A549 (cell line): ENCODE results near the gene RGS10. TPM values are rescaled to one million over a fixed set of nuclear protein-coding genes. Genes with fewer than 3 reads are reported as not detected.

ENCODE experiments used
- ATAC-seq, 2 experiments: fragments of 200-7000 bp in 1 of 2; fragments of >200 bp in 1 of 2; cut with Nextera tagmentation in 1 of 2; cut with Tn5 transposase in 1 of 2; 3 replicates each; pipeline versions ENCODE4 v1.8.0 to v1.9.1; 2018 to 2020; ENCODE audit warnings: mild to moderate bottlenecking in 1 of 2, moderate library complexity in 1 of 2
- CTCF ChIA-PET: fragments of 300-600 bp; sonication (Branson Sonifier 250); formaldehyde crosslinking; extraction: SDS; loops from one replicate; lab custom pipeline; 2021; ENCODE audit warnings: antibody characterized with exemption, inconsistent platforms; lab: Yijun Ruan, JAX
- POLR2A ChIA-PET: fragments of 350-600 bp; formaldehyde crosslinking; extraction: SDS; loops from one replicate; lab custom pipeline; 2021; ENCODE audit warnings: antibody characterized with exemption, inconsistent platforms; lab: Yijun Ruan, JAX
- DNase-seq, 2 experiments: peaks; one replicate each; pipeline versions ENCODE4 v3.0.0 to v3.0.0-alpha.2; 2011 to 2016; ENCODE audit warnings: low read depth in 1 of 2, low spot score in 1 of 2
- FAIRE-seq: peaks from 2 replicates; lab custom pipeline; 2011; peaks lifted over from hg19 to GRCh38; lab: Jason Lieb, UNC
- H3K27ac ChIP-seq, 2 experiments: fragments of >200 bp; sonication (Bioruptor Twin); formaldehyde crosslinking; 3 replicates each; pipeline ENCODE4 v1.5.1; 2016 to 2017
- H3K4me1 ChIP-seq: fragments of >200 bp; sonication (Bioruptor Twin); formaldehyde crosslinking; 3 replicates; pipeline ENCODE4 v1.6.1; 2016
- H3K4me2 ChIP-seq: fragments of >200 bp; sonication (Bioruptor Twin); formaldehyde crosslinking; 3 replicates; pipeline ENCODE4 v1.6.1; 2016
- H3K4me3 ChIP-seq: fragments of >200 bp; sonication (Bioruptor Twin); formaldehyde crosslinking; 3 replicates; pipeline ENCODE4 v1.5.1; 2016
- H3K9me3 ChIP-seq: fragments of >200 bp; sonication (Bioruptor Twin); formaldehyde crosslinking; 3 replicates; pipeline ENCODE4 v1.6.1; 2016
- CBX2 ChIP-seq: fragments of 200-600 bp; sonication (generic); IDR thresholded peaks from 2 replicates; pipeline ENCODE4 v1.6.1; 2016; ENCODE audit warnings: low read depth, mild to moderate bottlenecking, borderline replicate concordance
- CHD4 ChIP-seq: fragments of 200-600 bp; sonication (generic); IDR thresholded peaks from 2 replicates; pipeline ENCODE4 v1.6.1; 2016; ENCODE audit warnings: antibody characterized with exemption, mild to moderate bottlenecking, borderline replicate concordance
- CTCF ChIP-seq: fragments of >200 bp; sonication (Bioruptor Twin); formaldehyde crosslinking; IDR thresholded peaks from 3 replicates; pipeline ENCODE4 v1.5.1; 2016
- E2F6 ChIP-seq: IDR thresholded peaks from 2 replicates; pipeline ENCODE4 v1.6.1; 2012; ENCODE audit warnings: low read depth, borderline replicate concordance
- EHF ChIP-seq: fragments of 250-450 bp; sonication (Bioruptor Pico); IDR thresholded peaks from 2 replicates; pipeline ENCODE4 v1.5.0; 2020; ENCODE audit warnings: mild to moderate bottlenecking
- ESRRA ChIP-seq: fragments of 150-350 bp; IDR thresholded peaks from 2 replicates; pipeline ENCODE4 v1.6.1; 2014; ENCODE audit warnings: mild to moderate bottlenecking, low read length, borderline replicate concordance
- FOSL2 ChIP-seq, 2 experiments: fragments of 450-650 bp in 1 of 2; fragments of >200 bp in 1 of 2; sonication (Bioruptor Twin) in 1 of 2; formaldehyde crosslinking; IDR thresholded peaks; 2 replicates each; pipeline versions ENCODE4 v1.5.0 to v1.6.1; 2016 to 2020; ENCODE audit warnings: mild to moderate bottlenecking in 1 of 2, moderate library complexity in 1 of 2
- HEYL ChIP-seq: fragments of 250-450 bp; sonication (Bioruptor Pico); IDR thresholded peaks from 2 replicates; pipeline ENCODE4 v1.8.0; 2021; ENCODE audit warnings: mild to moderate bottlenecking, moderate library complexity
- JUNB ChIP-seq: fragments of >200 bp; sonication (Bioruptor Twin); formaldehyde crosslinking; IDR thresholded peaks from 2 replicates; pipeline ENCODE4 v1.6.1; 2016
- KDM5A ChIP-seq: fragments of 200-600 bp; sonication (generic); IDR thresholded peaks from 2 replicates; pipeline ENCODE4 v1.6.1; 2016; ENCODE audit warnings: antibody characterized with exemption, mild to moderate bottlenecking
- MAFK ChIP-seq: fragments of 450-650 bp; IDR thresholded peaks from 2 replicates; pipeline ENCODE4 v1.6.1; 2014; ENCODE audit not compliant: partially characterized antibody
- MYC ChIP-seq: IDR thresholded peaks from 2 replicates; pipeline ENCODE4 v1.6.1; 2012; ENCODE audit warnings: mild to moderate bottlenecking, inconsistent platforms, low read length, improper control_type of control experiment, borderline replicate concordance
- NFE2L2 ChIP-seq: fragments of 150-350 bp; conservative IDR thresholded peaks from 2 replicates; pipeline ENCODE4 v1.6.1; 2014; ENCODE audit warnings: low read length
- NR3C1 ChIP-seq: fragments of >200 bp; sonication (Bioruptor Twin); formaldehyde crosslinking; IDR thresholded peaks from 3 replicates; pipeline ENCODE4 v1.6.1; 2017
- POLR2A ChIP-seq: IDR thresholded peaks from 2 replicates; pipeline ENCODE4 v1.6.1; 2012; ENCODE audit warnings: mild to moderate bottlenecking, low read length
- RCOR1 ChIP-seq: fragments of 150-350 bp; IDR thresholded peaks from 2 replicates; pipeline ENCODE4 v1.6.1; 2014; ENCODE audit warnings: antibody characterized with exemption, low read length, low read depth
- RNF2 ChIP-seq: fragments of 200-600 bp; sonication (generic); IDR thresholded peaks from 2 replicates; pipeline ENCODE4 v1.6.1; 2016; ENCODE audit warnings: low read depth, mild to moderate bottlenecking, antibody characterized with exemption, moderate library complexity, borderline replicate concordance
- ZC3H11A ChIP-seq: fragments of 450-650 bp; IDR thresholded peaks from 2 replicates; pipeline ENCODE4 v1.6.1; 2014; ENCODE audit warnings: antibody characterized with exemption, mild to moderate bottlenecking
- ZFP36 ChIP-seq: fragments of 450-650 bp; IDR thresholded peaks from 2 replicates; pipeline ENCODE4 v1.6.1; 2014; ENCODE audit warnings: borderline replicate concordance; ENCODE audit not compliant: partially characterized antibody
- ZNF302 ChIP-seq: fragments of 250-450 bp; sonication (Bioruptor Pico); IDR thresholded peaks from 2 replicates; pipeline ENCODE4 v1.9.0; 2021; ENCODE audit warnings: inconsistent platforms, mild to moderate bottlenecking, moderate library complexity
- WGBS: methylation state at CpG from one replicate; pipeline ENCODE4 v1.1.6; 2017; ENCODE audit errors: missing lambda C conversion rate; 5-methylcytosine and 5-hydroxymethylcytosine counted together
- polyA plus RNA-seq, 4 experiments: library from polyadenylated mRNA; depleted of rRNA in 3 of 4; stranded (reverse); fragments of >200 nt; fragmentation: RNase III in 1 of 4; extraction: RNeasy Plus Mini Kit Qiagen cat#74134 plus additional on column Dnase treatment in 1 of 4; gene quantifications; 2 replicates in 3 of 4; 3 replicates in 1 of 4; pipeline ENCODE4 v1.2.3, GENCODE V29; 2011 to 2017
- TF ChIP-seq, protein P1 (sequence below): fragments of 200-600 bp; sonication (generic); IDR thresholded peaks from 2 replicates; pipeline ENCODE4 v1.6.1; 2016; ENCODE audit warnings: antibody characterized with exemption, mild to moderate bottlenecking, moderate library complexity

RGS10 gene
- polyA plus RNA-seq, 2 of the 4 experiments (the other 2 are of a cell fraction): 39.7 to 46.4 TPM

GRCh38 chr10:119539359-119539825, 3.1 kb downstream of the RGS10 start:
- WGBS: 78% methylated on average over 9 of the region's 9 CpGs
- POLR2A ChIA-PET: no interaction called here
- no peaks in the 10 kb centered on the region for H3K9me3 ChIP-seq
- ATAC-seq (no peak), DNase-seq (no peak), FAIRE-seq (no peak)
- no peak overlapping the region for H3K4me2 ChIP-seq
- H3K27ac ChIP-seq: no peak overlapping the region
- no peak for TF ChIP-seq RNF2
- TF ChIP-seq POLR2A: no peak
- TF ChIP-seq MYC: no peak
- TF ChIP-seq, protein P1, sequence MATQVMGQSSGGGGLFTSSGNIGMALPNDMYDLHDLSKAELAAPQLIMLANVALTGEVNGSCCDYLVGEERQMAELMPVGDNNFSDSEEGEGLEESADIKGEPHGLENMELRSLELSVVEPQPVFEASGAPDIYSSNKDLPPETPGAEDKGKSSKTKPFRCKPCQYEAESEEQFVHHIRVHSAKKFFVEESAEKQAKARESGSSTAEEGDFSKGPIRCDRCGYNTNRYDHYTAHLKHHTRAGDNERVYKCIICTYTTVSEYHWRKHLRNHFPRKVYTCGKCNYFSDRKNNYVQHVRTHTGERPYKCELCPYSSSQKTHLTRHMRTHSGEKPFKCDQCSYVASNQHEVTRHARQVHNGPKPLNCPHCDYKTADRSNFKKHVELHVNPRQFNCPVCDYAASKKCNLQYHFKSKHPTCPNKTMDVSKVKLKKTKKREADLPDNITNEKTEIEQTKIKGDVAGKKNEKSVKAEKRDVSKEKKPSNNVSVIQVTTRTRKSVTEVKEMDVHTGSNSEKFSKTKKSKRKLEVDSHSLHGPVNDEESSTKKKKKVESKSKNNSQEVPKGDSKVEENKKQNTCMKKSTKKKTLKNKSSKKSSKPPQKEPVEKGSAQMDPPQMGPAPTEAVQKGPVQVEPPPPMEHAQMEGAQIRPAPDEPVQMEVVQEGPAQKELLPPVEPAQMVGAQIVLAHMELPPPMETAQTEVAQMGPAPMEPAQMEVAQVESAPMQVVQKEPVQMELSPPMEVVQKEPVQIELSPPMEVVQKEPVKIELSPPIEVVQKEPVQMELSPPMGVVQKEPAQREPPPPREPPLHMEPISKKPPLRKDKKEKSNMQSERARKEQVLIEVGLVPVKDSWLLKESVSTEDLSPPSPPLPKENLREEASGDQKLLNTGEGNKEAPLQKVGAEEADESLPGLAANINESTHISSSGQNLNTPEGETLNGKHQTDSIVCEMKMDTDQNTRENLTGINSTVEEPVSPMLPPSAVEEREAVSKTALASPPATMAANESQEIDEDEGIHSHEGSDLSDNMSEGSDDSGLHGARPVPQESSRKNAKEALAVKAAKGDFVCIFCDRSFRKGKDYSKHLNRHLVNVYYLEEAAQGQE: no peak
- TF ChIP-seq CHD4: no peak
- no peak for TF ChIP-seq ESRRA
- TF ChIP-seq MAFK: no peak
- TF ChIP-seq JUNB: no peak
- no peak for TF ChIP-seq KDM5A
- TF ChIP-seq NFE2L2: no peak
- no peak for TF ChIP-seq ZFP36
- TF ChIP-seq NR3C1: no peak
- no peak for TF ChIP-seq RCOR1
- CTCF ChIA-PET: interaction anchor here (1.2 to 2.4 kb wide), 3 partner anchors 10 to 340 kb away, joined by 4 to 11 read pairs (median 5); no protein-coding TSS in a partner anchor
- no peak overlapping the region for H3K4me3 ChIP-seq
- peaks cover 14% of the 10 kb centered on the region for H3K4me1 ChIP-seq

DNA sequence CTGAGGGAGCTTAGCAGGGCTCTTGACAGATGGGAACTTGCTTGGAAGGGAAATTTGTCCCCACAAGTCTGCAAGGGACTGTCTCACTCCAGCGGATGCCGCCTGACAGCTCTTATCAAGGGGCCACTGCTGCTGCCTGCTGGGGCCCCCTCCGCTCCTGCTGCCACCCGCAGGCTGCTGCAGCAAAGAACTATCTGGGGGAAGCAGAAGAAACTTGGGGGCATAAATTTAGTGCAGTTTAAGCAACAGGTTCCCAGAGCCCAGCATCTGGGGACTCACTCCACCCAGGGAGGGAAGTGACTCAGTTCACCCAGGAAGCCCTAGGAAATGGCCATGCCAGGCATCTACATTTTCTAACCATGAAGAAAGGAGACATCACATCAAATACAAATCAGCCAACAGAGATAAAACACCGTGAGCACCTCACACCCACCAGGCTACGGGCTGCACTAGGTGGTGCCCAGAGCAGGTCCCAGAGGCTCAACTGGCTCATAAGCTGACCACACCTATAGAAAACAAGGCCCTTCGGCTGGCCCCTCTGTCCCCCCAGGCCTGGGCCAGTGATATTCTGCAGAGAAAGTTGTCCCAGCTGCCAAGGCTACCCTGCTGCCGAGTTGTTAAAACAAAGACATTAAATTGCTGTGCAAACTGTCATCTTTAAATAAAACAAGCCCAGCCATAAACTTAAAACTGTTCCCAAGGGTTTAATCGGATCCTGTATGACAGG, 3.7 kb downstream of the RGS10 start:
- H3K27ac ChIP-seq: no peak overlapping the region
- DNase-seq (no peak), FAIRE-seq (no peak), ATAC-seq (no peak)
- H3K4me3 ChIP-seq: no peak overlapping the region
- CTCF ChIA-PET: interaction anchor here (1.2 to 2.4 kb wide), 3 partner anchors 9 to 339 kb away, joined by 4 to 11 read pairs (median 5); no protein-coding TSS in a partner anchor
- no peak overlapping the region for H3K4me2 ChIP-seq
- H3K9me3 ChIP-seq: no peaks in the 10 kb centered on the region
- no peak for TF ChIP-seq ESRRA
- TF ChIP-seq EHF (CRISPR knock-in tag): no peak
- TF ChIP-seq CTCF: no peak
- no peak for TF ChIP-seq JUNB
- TF ChIP-seq ZC3H11A: no peak
- no peak for TF ChIP-seq E2F6
- no peak for TF ChIP-seq CBX2
- no peak for TF ChIP-seq MAFK
- no peak for TF ChIP-seq FOSL2 (IDR thresholded peaks at IDR 0.05)
- no peak for TF ChIP-seq FOSL2 (CRISPR knock-in tag; IDR thresholded peaks at IDR 0.05)
- TF ChIP-seq HEYL (CRISPR knock-in tag): no peak
- TF ChIP-seq ZNF302 (CRISPR knock-in tag): no peak
- H3K4me1 ChIP-seq: peaks cover 13% of the 10 kb centered on the region
- WGBS: 80% methylated on average over 9 of the region's 9 CpGs
- POLR2A ChIA-PET: no interaction called here
